Hepatocyte (in vitro differentiated cells): ENCODE measurements around the gene SKAP2. TPM values are rescaled to one million over a fixed set of nuclear protein-coding genes. Genes with fewer than 3 reads are reported as not detected.

ENCODE experiments used
- DNase-seq: peaks from one replicate; pipeline ENCODE4 v3.0.0-alpha.2; 2016; ENCODE audit warnings: low spot score
- H2AFZ ChIP-seq: fragments of 200-600 bp; sonication (generic); 2 replicates; pipeline ENCODE4 v1.6.0; 2016; ENCODE audit warnings: antibody characterized with exemption, mild to moderate bottlenecking
- H3K27ac ChIP-seq: fragments of 200-600 bp; sonication (generic); 2 replicates; pipeline ENCODE4 v1.5.1; 2016; ENCODE audit warnings: mild to moderate bottlenecking
- H3K27me3 ChIP-seq: fragments of 200-600 bp; sonication (generic); 2 replicates; pipeline ENCODE4 v1.6.1; 2016
- H3K36me3 ChIP-seq: fragments of 200-600 bp; sonication (generic); replicated peaks from 2 replicates; pipeline ENCODE4 v1.5.1; 2016; ENCODE audit warnings: low read depth; ENCODE audit not compliant: insufficient read depth
- H3K4me1 ChIP-seq: fragments of 200-600 bp; sonication (generic); 2 replicates; pipeline ENCODE4 v1.5.1; 2016; ENCODE audit warnings: mild to moderate bottlenecking, moderate library complexity; ENCODE audit not compliant: insufficient read depth
- H3K4me2 ChIP-seq: fragments of 200-600 bp; sonication (generic); 2 replicates; pipeline ENCODE4 v1.6.0; 2016
- H3K4me3 ChIP-seq: fragments of 200-600 bp; sonication (generic); 2 replicates; pipeline ENCODE4 v1.5.1; 2016; ENCODE audit warnings: mild to moderate bottlenecking
- H3K79me2 ChIP-seq: fragments of 200-600 bp; sonication (generic); 2 replicates; pipeline ENCODE4 v1.6.0; 2017; ENCODE audit warnings: mild to moderate bottlenecking
- H3K9me2 ChIP-seq: fragments of 200-600 bp; sonication (generic); replicated peaks from 2 replicates; pipeline ENCODE4 v1.6.0; 2017; ENCODE audit warnings: mild to moderate bottlenecking; ENCODE audit not compliant: insufficient read depth
- H3K9me3 ChIP-seq: fragments of 200-600 bp; sonication (generic); 2 replicates; pipeline ENCODE4 v1.5.1; 2016; ENCODE audit warnings: low read depth, mild to moderate bottlenecking
- H4K20me1 ChIP-seq: fragments of 200-600 bp; sonication (generic); 2 replicates; pipeline ENCODE4 v1.6.0; 2016; ENCODE audit warnings: mild to moderate bottlenecking; ENCODE audit not compliant: insufficient read depth, poor library complexity, severe bottlenecking
- CTCF ChIP-seq: fragments of 200-600 bp; sonication (generic); IDR thresholded peaks from 2 replicates; pipeline ENCODE4 v1.5.1; 2016; ENCODE audit warnings: antibody characterized with exemption, mild to moderate bottlenecking; ENCODE audit not compliant: poor library complexity
- EZH2 ChIP-seq: fragments of 200-600 bp; sonication (generic); IDR thresholded peaks from 2 replicates; pipeline ENCODE4 v1.6.1; 2016; ENCODE audit warnings: antibody characterized with exemption, mild to moderate bottlenecking, borderline replicate concordance
- EZH2phosphoT487 ChIP-seq: fragments of 200-600 bp; sonication (generic); IDR thresholded peaks from one replicate; pipeline ENCODE4 v1.6.1; 2018; ENCODE audit warnings: antibody characterized with exemption, mild to moderate bottlenecking, low read depth, moderate library complexity; ENCODE audit not compliant: unreplicated experiment, severe bottlenecking
- WGBS: methylation state at CpG from one replicate; pipeline ENCODE4 v1.1.6; 2016; ENCODE audit warnings: low lambda C conversion rate; ENCODE audit errors: missing lambda C conversion rate; 5-methylcytosine and 5-hydroxymethylcytosine counted together
- polyA plus RNA-seq: library from polyadenylated mRNA; unstranded; fragments of >200 nt; fragmentation: Nextera tagmentation; extraction: Ambion mirVana; gene quantifications from 2 replicates; pipeline ENCODE4 v1.2.1, GENCODE V29; 2016
- total RNA-seq: library from RNA; depleted of rRNA; stranded (reverse); fragments of >200 nt; gene quantifications from 2 replicates; pipeline ENCODE4 v1.2.3, GENCODE V29; 2014

SKAP2 gene
- total and polyA plus RNA-seq, 2 experiments from 2014 or later, result 8.4 to 13.5 TPM

- no peak for DNase-seq
- no peaks in the 10 kb centered on the region for H3K9me3 ChIP-seq
- peaks cover 8% of the 10 kb centered on the region for H3K4me1 ChIP-seq
- TF ChIP-seq EZH2phosphoT487 (no peak), CTCF (no peak), EZH2 (no peak)
- no peak overlapping the region for H2AFZ ChIP-seq
- no peak overlapping the region for H3K4me3 ChIP-seq
- H3K4me2 ChIP-seq, result no peak overlapping the region
- H3K36me3 ChIP-seq, result no peaks in the 10 kb centered on the region
- H3K9me2 ChIP-seq, result no peaks in the 10 kb centered on the region
- H3K79me2 ChIP-seq, result no peaks in the 10 kb centered on the region
- H3K27ac ChIP-seq, result peak overlapping the region; percentile 6
- no peaks in the 10 kb centered on the region for H3K27me3 ChIP-seq
- no peaks in the 10 kb centered on the region for H4K20me1 ChIP-seq
These were observed 163.5 kb downstream of the SKAP2 start for GRCh38 chr7:26700893-26701292.

GRCh38 chr7:26700386-26700785, 164.0 kb downstream of the SKAP2 start:
- no peak for TF ChIP-seq EZH2
- no peak for TF ChIP-seq CTCF
- no peak for TF ChIP-seq EZH2phosphoT487
- DNase-seq, result no peak
- no peaks in the 10 kb centered on the region for H3K79me2 ChIP-seq
- no peaks in the 10 kb centered on the region for H4K20me1 ChIP-seq
- peaks cover 8% of the 10 kb centered on the region for H3K4me1 ChIP-seq
- H3K27me3 ChIP-seq, result no peaks in the 10 kb centered on the region
- H3K4me3 ChIP-seq, result no peak overlapping the region
- no peaks in the 10 kb centered on the region for H3K9me3 ChIP-seq
- H3K27ac ChIP-seq, result peak overlapping the region; percentile 6
- no peaks in the 10 kb centered on the region for H3K9me2 ChIP-seq
- 89% methylated on average over 5 of the region's 5 CpGs for WGBS
- no peak overlapping the region for H3K4me2 ChIP-seq
- H2AFZ ChIP-seq, result no peak overlapping the region
- no peaks in the 10 kb centered on the region for H3K36me3 ChIP-seq

GRCh38 chr7:26699766-26700165, 164.6 kb downstream of the SKAP2 start:
- H3K27ac ChIP-seq, result no peak overlapping the region
- H2AFZ ChIP-seq, result no peak overlapping the region
- H3K9me2 ChIP-seq, result no peaks in the 10 kb centered on the region
- WGBS, result 77% methylated on average over 1 of the region's 1 CpG
- TF ChIP-seq EZH2phosphoT487 (no peak), EZH2 (no peak), CTCF (no peak)
- no peaks in the 10 kb centered on the region for H3K9me3 ChIP-seq
- no peaks in the 10 kb centered on the region for H3K27me3 ChIP-seq
- no peak for DNase-seq
- no peak overlapping the region for H3K4me2 ChIP-seq
- no peak overlapping the region for H3K4me3 ChIP-seq
- no peaks in the 10 kb centered on the region for H3K79me2 ChIP-seq
- no peaks in the 10 kb centered on the region for H3K36me3 ChIP-seq
- H4K20me1 ChIP-seq, result no peaks in the 10 kb centered on the region
- peaks cover 8% of the 10 kb centered on the region for H3K4me1 ChIP-seq

GRCh38 chr7:26698806-26699205, 165.6 kb downstream of the SKAP2 start:
- Histone ChIP-seq H3K27ac (no peak overlapping the region), H3K4me2 (no peak overlapping the region), H4K20me1 (no peaks in the 10 kb centered on the region), H3K79me2 (no peaks in the 10 kb centered on the region), H3K36me3 (no peaks in the 10 kb centered on the region), H3K27me3 (no peaks in the 10 kb centered on the region), H3K9me2 (no peaks in the 10 kb centered on the region), H3K9me3 (no peaks in the 10 kb centered on the region), H3K4me3 (no peak overlapping the region), H3K4me1 (peaks cover 8% of the 10 kb centered on the region), H2AFZ (no peak overlapping the region)
- TF ChIP-seq EZH2, result no peak
- no peak for TF ChIP-seq EZH2phosphoT487
- no peak for TF ChIP-seq CTCF
- no peak for DNase-seq
- WGBS, result 93% methylated on average over 3 of the region's 3 CpGs
